ENCODE results near the gene SUSD1.

- no peak for TF ChIP-seq CTCF (IDR thresholded peaks at IDR 0.05; ENCODE audit: low read depth, low read length, missing input control)
- no peak for TF ChIP-seq SP1 (IDR thresholded peaks at IDR 0.05)
- TF ChIP-seq JUND (IDR thresholded peaks at IDR 0.05) = no peak
- no peak for TF ChIP-seq REST (IDR thresholded peaks at IDR 0.05)
- TF ChIP-seq GABPA (IDR thresholded peaks at IDR 0.05 in 1 of 2, conservative IDR thresholded peaks at IDR 0.05 in 1 of 2) = no peak
- no peak for TF ChIP-seq EGR1 (IDR thresholded peaks at IDR 0.05; ENCODE audit: low read depth in 2 of 2)
- TF ChIP-seq ATF3 (IDR thresholded peaks at IDR 0.05) = no peak
- TF ChIP-seq RAD21 (IDR thresholded peaks at IDR 0.05) = no peak
- no peak for TF ChIP-seq RXRA (IDR thresholded peaks at IDR 0.05)
- no peak for TF ChIP-seq TAF1 (conservative IDR thresholded peaks at IDR 0.05)
- TF ChIP-seq YY1 (IDR thresholded peaks at IDR 0.05) = no peak
- TF ChIP-seq HNF4A (conservative IDR thresholded peaks at IDR 0.05) = no peak
Observed at GRCh38 chr9:112124156-112124555, 50.9 kb downstream of the SUSD1 start.

All from liver (tissue), 3 donors.